GM21367 (cell line): ENCODE measurements around the gene UCHL3.

Experiments
- ATAC-seq: cut with Tn5 transposase; IDR thresholded peaks from one replicate; pipeline ENCODE4 v1.9.1; 2021; ENCODE audit not compliant: unreplicated experiment

Gene UCHL3

GRCh38 chr13:75547917-75548316 lies 1.7 kb upstream of the UCHL3 start:
- ATAC-seq = no peak

- ATAC-seq = peak; percentile 3
Measured at GRCh38 chr13:75550159-75550567, 572 bp downstream of the UCHL3 start.

GRCh38 chr13:75554464-75554863 lies 4.9 kb downstream of the UCHL3 start:
- ATAC-seq = no peak

- no peak for ATAC-seq
Measured at GRCh38 chr13:75554981-75555380, 5.4 kb downstream of the UCHL3 start.

- ATAC-seq = no peak
Measured at GRCh38 chr13:75555836-75556235, 6.2 kb downstream of the UCHL3 start.

GRCh38 chr13:75556961-75557360 lies 7.4 kb downstream of the UCHL3 start:
- ATAC-seq = no peak

GRCh38 chr13:75558145-75558840 lies 8.7 kb downstream of the UCHL3 start:
- ATAC-seq = no peak

- ATAC-seq = no peak
Measured at GRCh38 chr13:75566658-75567057, 17.1 kb downstream of the UCHL3 start.

GRCh38 chr13:75569576-75569975 lies 20.0 kb downstream of the UCHL3 start:
- ATAC-seq = no peak

GRCh38 chr13:75579529-75579928 lies 29.9 kb downstream of the UCHL3 start:
- peak; percentile 51 for ATAC-seq

GRCh38 chr13:75581874-75582640 lies 32.5 kb downstream of the UCHL3 start:
- no peak for ATAC-seq

GRCh38 chr13:75583091-75583490 lies 33.5 kb downstream of the UCHL3 start:
- no peak for ATAC-seq

- no peak for ATAC-seq
Measured at GRCh38 chr13:75585153-75585552, 35.6 kb downstream of the UCHL3 start.

- no peak for ATAC-seq
Measured at GRCh38 chr13:75587679-75588078, 38.1 kb downstream of the UCHL3 start.

- ATAC-seq = no peak
Measured at GRCh38 chr13:75596657-75597182, 47.1 kb downstream of the UCHL3 start.

GRCh38 chr13:75600371-75600770 lies 50.8 kb downstream of the UCHL3 start:
- ATAC-seq = no peak

GRCh38 chr13:75603038-75603437 lies 53.4 kb downstream of the UCHL3 start:
- ATAC-seq = no peak

- ATAC-seq = no peak
Measured at GRCh38 chr13:75607447-75607846, 57.9 kb downstream of the UCHL3 start.

GRCh38 chr13:75610466-75610865 lies 60.9 kb downstream of the UCHL3 start:
- ATAC-seq = no peak

GRCh38 chr13:75612354-75612753 lies 62.8 kb downstream of the UCHL3 start:
- no peak for ATAC-seq

- ATAC-seq = no peak
Measured at GRCh38 chr13:75617230-75617629, 67.6 kb downstream of the UCHL3 start.

- ATAC-seq = no peak
Measured at GRCh38 chr13:75618308-75618707, 68.7 kb downstream of the UCHL3 start.
